Esophagus (tissue), 2 donors: ENCODE results near the gene OPHN1. TPM values are rescaled to one million over a fixed set of nuclear protein-coding genes. Genes with fewer than 3 reads are reported as not detected.
"Not testable (repeated sequence)": the region's sequence is repeated elsewhere in the genome, so short reads cannot be mapped to it uniquely, and the experiment has no call there.

Experiments
- H3K27ac ChIP-seq, 2 donors: one replicate each; pipeline ENCODE4 v1.5.1; 2013; ENCODE audit warnings: low read depth in 2 of 2, mild to moderate bottlenecking in 2 of 2, inconsistent platforms in 1 of 2, low read length in 1 of 2, moderate library complexity in 1 of 2
- H3K27me3 ChIP-seq, 2 donors: one replicate each; pipeline ENCODE4 v1.6.1; 2013; ENCODE audit warnings: low read length in 2 of 2, control low read depth in 1 of 2, mild to moderate bottlenecking in 1 of 2; ENCODE audit not compliant: insufficient read depth in 2 of 2, control insufficient read depth in 1 of 2
- H3K36me3 ChIP-seq, 2 donors: one replicate each; pipeline ENCODE4 v1.6.1; 2013; ENCODE audit warnings: low read length in 1 of 2; ENCODE audit not compliant: control insufficient read depth in 2 of 2, insufficient read depth in 2 of 2
- H3K4me1 ChIP-seq, 2 donors: one replicate each; pipeline ENCODE4 v1.6.1; 2013; ENCODE audit warnings: low read length in 1 of 2; ENCODE audit not compliant: control insufficient read depth in 2 of 2, insufficient read depth in 2 of 2
- H3K4me3 ChIP-seq, 2 donors: one replicate each; pipeline ENCODE4 v1.5.1; 2013; ENCODE audit warnings: low read length in 2 of 2, mild to moderate bottlenecking in 2 of 2, low read depth in 1 of 2, moderate library complexity in 1 of 2
- H3K9me3 ChIP-seq, 2 donors: one replicate each; pipeline ENCODE4 v1.6.1; 2013; ENCODE audit warnings: mild to moderate bottlenecking in 2 of 2, low read depth in 1 of 2, low read length in 1 of 2, moderate library complexity in 1 of 2; ENCODE audit not compliant: control insufficient read depth in 2 of 2, insufficient read depth in 1 of 2
- WGBS, 2 donors: extraction: QIAGEN DNeasy Blood & Tissue Kit; methylation state at CpG; one replicate each; pipeline ENCODE4 v1.1.7; 2013; 5-methylcytosine and 5-hydroxymethylcytosine counted together
- polyA plus RNA-seq, 2 donors: library from polyadenylated mRNA; stranded (reverse); fragments of 200-250 nt; gene quantifications; one replicate each; pipeline ENCODE4 v1.2.3, GENCODE V29; 2013
- donor health status: healthy with polysubstance abuse.
- donor health status: Bipolar disorder and iron deficiency.

OPHN1 gene
- polyA plus RNA-seq, 2 donors = 0.96 to 1.2 TPM

- 68 to 85% methylated on average over 3 of the region's 3 CpGs for WGBS, 2 donors
- Histone ChIP-seq H3K4me3 (no peak overlapping the region), H3K4me1 (peaks cover 0 to 2% of the 10 kb centered on the region in 2 donors), H3K9me3 (no peaks in the 10 kb centered on the region), H3K27ac (no peak overlapping the region), H3K27me3 (peaks cover 0 to 8% of the 10 kb centered on the region in 2 donors), H3K36me3 (no peaks in the 10 kb centered on the region)
Observed at GRCh38 chrX:68413254-68413653, 20.0 kb downstream of the OPHN1 start.

GRCh38 chrX:68411729-68412128 lies 21.6 kb downstream of the OPHN1 start:
- Histone ChIP-seq H3K4me3 (no peak overlapping the region), H3K27me3 (peaks cover 0 to 8% of the 10 kb centered on the region in 2 donors), H3K27ac (no peak overlapping the region), H3K9me3 (no peaks in the 10 kb centered on the region), H3K36me3 (no peaks in the 10 kb centered on the region), H3K4me1 (no peaks in the 10 kb centered on the region)
- 50 to 63% methylated on average over 3 of the region's 3 CpGs for WGBS, 2 donors

GRCh38 chrX:68409194-68409593 lies 24.1 kb downstream of the OPHN1 start:
- no peak overlapping the region for H3K4me3 ChIP-seq
- H3K9me3 ChIP-seq = no peaks in the 10 kb centered on the region
- H3K4me1 ChIP-seq = no peaks in the 10 kb centered on the region
- H3K27ac ChIP-seq = no peak overlapping the region
- WGBS, 2 donors = 83 to 92% methylated on average over 1 of the region's 1 CpG
- peaks cover 0 to 8% of the 10 kb centered on the region in 2 donors for H3K27me3 ChIP-seq
- H3K36me3 ChIP-seq = no peaks in the 10 kb centered on the region

GRCh38 chrX:68403522-68403921 lies 29.8 kb downstream of the OPHN1 start:
- no peak overlapping the region for H3K4me3 ChIP-seq
- H3K4me1 ChIP-seq = no peaks in the 10 kb centered on the region
- peaks cover 0 to 2% of the 10 kb centered on the region in 2 donors for H3K9me3 ChIP-seq
- H3K27ac ChIP-seq = no peak overlapping the region
- H3K27me3 ChIP-seq = no peaks in the 10 kb centered on the region
- no peaks in the 10 kb centered on the region for H3K36me3 ChIP-seq
- 62 to 71% methylated on average over 6 of the region's 6 CpGs for WGBS, 2 donors

GRCh38 chrX:68403038-68403437 lies 30.3 kb downstream of the OPHN1 start:
- H3K4me1 ChIP-seq = no peaks in the 10 kb centered on the region
- peaks cover 0 to 2% of the 10 kb centered on the region in 2 donors for H3K9me3 ChIP-seq
- H3K27ac ChIP-seq = no peak overlapping the region
- no peaks in the 10 kb centered on the region for H3K27me3 ChIP-seq
- 73 to 78% methylated on average over 2 of the region's 2 CpGs for whole genome bisulfite sequencing, 2 donors
- H3K4me3 ChIP-seq = no peak overlapping the region
- H3K36me3 ChIP-seq = no peaks in the 10 kb centered on the region

- Histone ChIP-seq H3K4me3 (no peak overlapping the region), H3K36me3 (no peaks in the 10 kb centered on the region), H3K27ac (no peak overlapping the region), H3K9me3 (peaks cover 0 to 2% of the 10 kb centered on the region in 2 donors), H3K4me1 (no peaks in the 10 kb centered on the region), H3K27me3 (no peaks in the 10 kb centered on the region)
- WGBS, 2 donors = 86 to 91% methylated on average over 2 of the region's 2 CpGs
Observed at GRCh38 chrX:68402094-68402493, 31.2 kb downstream of the OPHN1 start.

- 64 to 77% methylated on average over 3 of the region's 3 CpGs for WGBS, 2 donors
- Histone ChIP-seq H3K4me1 (no peaks in the 10 kb centered on the region), H3K9me3 (peaks cover 0 to 2% of the 10 kb centered on the region in 2 donors)
Observed at GRCh38 chrX:68398291-68398690, 35.0 kb downstream of the OPHN1 start.

GRCh38 chrX:68396953-68397352 lies 36.3 kb downstream of the OPHN1 start:
- WGBS, 2 donors = 56 to 58% methylated on average over 2 of the region's 2 CpGs
- Histone ChIP-seq H3K27ac (no peak overlapping the region), H3K36me3 (no peaks in the 10 kb centered on the region), H3K4me1 (no peaks in the 10 kb centered on the region), H3K27me3 (no peaks in the 10 kb centered on the region), H3K9me3 (peaks cover 0 to 2% of the 10 kb centered on the region in 2 donors), H3K4me3 (no peak overlapping the region)

More at GRCh38 chrX:68398291-68398690, 35.0 kb downstream of the OPHN1 start:
- H3K27me3 ChIP-seq = no peaks in the 10 kb centered on the region
- no peak overlapping the region for H3K4me3 ChIP-seq
- no peaks in the 10 kb centered on the region for H3K36me3 ChIP-seq
- H3K27ac ChIP-seq = no peak overlapping the region

- not testable (repeated sequence) for H3K4me1 ChIP-seq, H3K27me3 ChIP-seq, H3K9me3 ChIP-seq, H3K36me3 ChIP-seq, H3K27ac ChIP-seq, H3K4me3 ChIP-seq
- WGBS, 2 donors = 88 to 91% methylated on average over 3 of the region's 3 CpGs
Observed at GRCh38 chrX:68389419-68389960, 43.8 kb downstream of the OPHN1 start.

- no peak overlapping the region for H3K27ac ChIP-seq
- no peaks in the 10 kb centered on the region for H3K36me3 ChIP-seq
- no peaks in the 10 kb centered on the region for H3K27me3 ChIP-seq
- no peaks in the 10 kb centered on the region for H3K4me1 ChIP-seq
- no peak overlapping the region for H3K4me3 ChIP-seq
- WGBS, 2 donors = 77 to 81% methylated on average over 3 of the region's 3 CpGs
- H3K9me3 ChIP-seq = no peaks in the 10 kb centered on the region
Observed at GRCh38 chrX:68387776-68388175, 45.5 kb downstream of the OPHN1 start.
